GM19468 (cell line): ENCODE results near the gene SRSF9.
"Not testable (repeated sequence)": the region's sequence is repeated elsewhere in the genome, so short reads cannot be mapped to it uniquely, and the experiment has no call there.

Experiments used
- ATAC-seq: cut with Tn5 transposase; IDR thresholded peaks from one replicate; pipeline ENCODE4 v1.9.1; 2021; ENCODE audit warnings: mild to moderate bottlenecking, moderate library complexity, moderate number of reproducible peaks; ENCODE audit not compliant: unreplicated experiment; ENCODE audit errors: extremely low read depth

The SRSF9 gene

GRCh38 chr12:120469450-120470149 is at the start of gene SRSF9:
TSS of gene SRSF9 (minus strand) at chr12:120469748. CDS start at chr12:120469609, 139 bp downstream.
- ATAC-seq, result peak; percentile 97

GRCh38 chr12:120519324-120519723 is 49.8 kb upstream of the SRSF9 start:
- not testable (repeated sequence) for ATAC-seq

GRCh38 chr12:120515496-120515895 is 45.9 kb upstream of the SRSF9 start:
- ATAC-seq, result no peak

GRCh38 chr12:120514002-120514401 is 44.5 kb upstream of the SRSF9 start:
- no peak for ATAC-seq

- ATAC-seq, result no peak
These were observed 39.0 kb upstream of the SRSF9 start for GRCh38 chr12:120508537-120508936.

GRCh38 chr12:120504587-120504986 is 35.0 kb upstream of the SRSF9 start:
- ATAC-seq, result no peak

GRCh38 chr12:120500581-120500980 is 31.0 kb upstream of the SRSF9 start:
- ATAC-seq, result no peak

- ATAC-seq, result no peak
These were observed 29.4 kb upstream of the SRSF9 start for GRCh38 chr12:120498870-120499515.

GRCh38 chr12:120497524-120498150 is 28.1 kb upstream of the SRSF9 start:
- no peak for ATAC-seq

GRCh38 chr12:120496413-120497340 is 27.1 kb upstream of the SRSF9 start:
- ATAC-seq, result no peak

- peak; percentile 83 for ATAC-seq
These were observed 26.3 kb upstream of the SRSF9 start, which contains the start of gene DYNLL1 for GRCh38 chr12:120495731-120496412. TSS of gene DYNLL1 (plus strand) at chr12:120496113. CDS start at chr12:120496422, 309 bp downstream.

- no peak for ATAC-seq
These were observed 25.7 kb upstream of the SRSF9 start for GRCh38 chr12:120495186-120495730.

- ATAC-seq, result no peak
These were observed 21.4 kb upstream of the SRSF9 start for GRCh38 chr12:120490833-120491512.

- no peak for ATAC-seq
These were observed 20.8 kb upstream of the SRSF9 start for GRCh38 chr12:120490325-120490724.

GRCh38 chr12:120489018-120489417 is 19.5 kb upstream of the SRSF9 start:
- ATAC-seq, result no peak

GRCh38 chr12:120488057-120488640 is 18.6 kb upstream of the SRSF9 start:
- no peak for ATAC-seq

GRCh38 chr12:120487552-120487951 is 18.0 kb upstream of the SRSF9 start:
- ATAC-seq, result not testable (repeated sequence)
